LNCaP clone FGC (cell line): Measurements from ENCODE around the gene PCBP3.

ENCODE experiments used
- DNase-seq: peaks from one replicate; pipeline ENCODE4 v3.0.0-alpha.2; 2011; ENCODE audit warnings: low read depth
- H3K4me3 ChIP-seq: 2 replicates; pipeline ENCODE4 v1.5.1; 2011; ENCODE audit warnings: mild to moderate bottlenecking, low read depth, low read length, control low read depth
- CTCF ChIP-seq: IDR thresholded peaks from 2 replicates; pipeline ENCODE4 v1.5.1; 2012; ENCODE audit warnings: mild to moderate bottlenecking; ENCODE audit not compliant: control insufficient read depth, insufficient read depth; ENCODE audit errors: extremely low read depth

The PCBP3 gene

GRCh38 chr21:45889961-45890360 is 246.4 kb downstream of the PCBP3 start:
- no peak for TF ChIP-seq CTCF
- no peak overlapping the region for H3K4me3 ChIP-seq
- no peak for DNase-seq

GRCh38 chr21:45891388-45892155 is 248.0 kb downstream of the PCBP3 start:
- DNase-seq, result no peak
- no peak overlapping the region for H3K4me3 ChIP-seq
- TF ChIP-seq CTCF, result no peak

GRCh38 chr21:45892156-45892915 is 248.8 kb downstream of the PCBP3 start:
- no peak for TF ChIP-seq CTCF
- no peak for DNase-seq
- H3K4me3 ChIP-seq, result no peak overlapping the region

GRCh38 chr21:45892916-45893739 is 249.6 kb downstream of the PCBP3 start:
- TF ChIP-seq CTCF, result no peak
- H3K4me3 ChIP-seq, result no peak overlapping the region
- DNase-seq, result no peak

- DNase-seq, result no peak
- H3K4me3 ChIP-seq, result no peak overlapping the region
- no peak for TF ChIP-seq CTCF
These were observed 250.4 kb downstream of the PCBP3 start for GRCh38 chr21:45893740-45894449.

GRCh38 chr21:45894450-45894825 is 250.9 kb downstream of the PCBP3 start:
- no peak for DNase-seq
- no peak overlapping the region for H3K4me3 ChIP-seq
- TF ChIP-seq CTCF, result no peak
